MV-4-11 (cell line): ENCODE measurements around the gene PCGF2.
"Not testable (repeated sequence)": the region's sequence is repeated elsewhere in the genome, so short reads cannot be mapped to it uniquely, and the experiment has no call there.

Experiments
- DNase-seq: peaks from one replicate; lab custom pipeline; 2025; lab: John Stamatoyannopoulos, UW

The PCGF2 gene

GRCh38 chr17:38735161-38735997 is 12.8 kb downstream of the PCGF2 start:
- DNase-seq = no peak

GRCh38 chr17:38733982-38734973 is 13.9 kb downstream of the PCGF2 start:
- DNase-seq = no peak

- no peak for DNase-seq
Measured at GRCh38 chr17:38733282-38733981, 14.7 kb downstream of the PCGF2 start.

- DNase-seq = no peak
Measured at GRCh38 chr17:38732376-38733281, 15.5 kb downstream of the PCGF2 start.

- no peak for DNase-seq
Measured at GRCh38 chr17:38731526-38732294, 16.4 kb downstream of the PCGF2 start.

GRCh38 chr17:38730526-38731379 is 17.4 kb downstream of the PCGF2 start:
- no peak for DNase-seq

- peak; percentile 70 for DNase-seq
Measured at GRCh38 chr17:38729886-38730525, 18.1 kb downstream of the PCGF2 start, which contains the start of gene CISD3. CISD3 (plus strand) TSS chr17:38730341; CDS start chr17:38730359, 18 bp downstream.

GRCh38 chr17:38729368-38729885 is 18.7 kb downstream of the PCGF2 start:
- no peak for DNase-seq

- DNase-seq = peak; percentile 43
Measured at GRCh38 chr17:38728290-38728831, 19.8 kb downstream of the PCGF2 start.

GRCh38 chr17:38727736-38728135 is 20.4 kb downstream of the PCGF2 start:
- no peak for DNase-seq

- DNase-seq = not testable (repeated sequence)
Measured at GRCh38 chr17:38726145-38726544, 22.0 kb downstream of the PCGF2 start.

GRCh38 chr17:38725066-38725465 is 23.1 kb downstream of the PCGF2 start:
- DNase-seq = no peak

GRCh38 chr17:38724337-38724988 is 23.7 kb downstream of the PCGF2 start:
- DNase-seq = no peak

GRCh38 chr17:38721802-38722201 is 26.3 kb downstream of the PCGF2 start:
- DNase-seq = no peak

- no peak for DNase-seq
Measured at GRCh38 chr17:38720941-38721340, 27.2 kb downstream of the PCGF2 start.

GRCh38 chr17:38719943-38720641 is 28.0 kb downstream of the PCGF2 start:
- DNase-seq = no peak
